Adrenal gland (tissue), 12 donors: Measurements from ENCODE around the gene CRYM. TPM values are rescaled to one million over a fixed set of nuclear protein-coding genes. Genes with fewer than 3 reads are reported as not detected.
A peak's percentile ranks its signal among the peaks of the same experiment; 100 is the strongest.

Experiments
- DNase-seq, 7 donors: peaks; one replicate each; pipeline ENCODE4 v3.0.0-alpha.2; 2019 to 2020
- H3K27ac ChIP-seq, 5 donors: fragments of 200-600 bp; sonication (generic) in 4 of 5; 1 replicate in 3 of 5; 2 replicates in 2 of 5; pipeline versions ENCODE4 v1.5.1 to v1.8.0; 2016 to 2020; ENCODE audit warnings: mild to moderate bottlenecking in 1 of 5
- H3K27me3 ChIP-seq: fragments of 200-600 bp; 2 replicates; pipeline ENCODE4 v1.8.0; 2021
- H3K36me3 ChIP-seq, 2 donors: fragments of 200-600 bp; replicated peaks in 1 of 2; 1 replicate in 1 of 2; 2 replicates in 1 of 2; pipeline versions ENCODE4 v1.5.1 to v1.8.0; 2018 to 2022
- H3K4me1 ChIP-seq, 2 donors: fragments of 200-600 bp; replicated peaks in 1 of 2; 1 replicate in 1 of 2; 2 replicates in 1 of 2; pipeline versions ENCODE4 v1.5.1 to v1.8.0; 2018 to 2021
- H3K4me3 ChIP-seq, 4 donors: fragments of 200-600 bp; sonication (generic) in 3 of 4; one replicate each; pipeline ENCODE4 v1.5.1; 2016 to 2018
- H3K9me3 ChIP-seq, 3 donors: fragments of 200-600 bp; sonication (generic) in 1 of 3; replicated peaks in 1 of 3; 1 replicate in 2 of 3; 2 replicates in 1 of 3; pipeline versions ENCODE4 v1.5.1 to v1.8.0; 2016 to 2021
- CTCF ChIP-seq, 6 experiments: fragments of 450-650 bp in 4 of 6; fragments of 200-600 bp in 2 of 6; sonication (generic) in 1 of 6; IDR thresholded peaks; 1 replicate in 5 of 6; 2 replicates in 1 of 6; pipeline versions ENCODE4 v1.5.1 to v1.8.0; 2016 to 2021; ENCODE audit warnings: antibody characterized with exemption in 6 of 6, mild to moderate bottlenecking in 2 of 6, moderate library complexity in 1 of 6
- POLR2A ChIP-seq, 2 donors: fragments of 450-650 bp; IDR thresholded peaks; one replicate each; pipeline ENCODE4 v1.6.1; 2017; ENCODE audit warnings: antibody characterized with exemption in 2 of 2, mild to moderate bottlenecking in 2 of 2, moderate library complexity in 1 of 2
- WGBS, 4 donors: extraction: QIAGEN DNeasy Blood & Tissue Kit in 2 of 4; methylation state at CpG; one replicate each; pipeline versions ENCODE4 v1.1.5 to v1.1.7; 2013 to 2017; 5-methylcytosine and 5-hydroxymethylcytosine counted together
- intact Hi-C, 2 donors: fragments of 100-400 bp; cut with DNase I; formaldehyde crosslinking; loops; one replicate each; pipeline versions ENCODE4 v1.14.1 to v1.15.0; 2022 to 2023
- polyA plus RNA-seq, 3 donors: library from polyadenylated mRNA; stranded (reverse); fragments of 200-250 nt in 2 of 3; fragments of 350-450 nt in 1 of 3; fragmentation: Illumina TruSeq in 1 of 3; extraction: RNeasy Lipid Tissue Mini Kit (QIAGEN cat#74804) in 1 of 3; gene quantifications; one replicate each; pipeline ENCODE4 v1.2.3, GENCODE V29; 2013 to 2014
- total RNA-seq, 9 donors: library from RNA; depleted of rRNA in 4 of 9; stranded (reverse); fragments of >200 nt in 4 of 9; fragments of 120-200 nt in 1 of 9; fragmentation: NEBNext Ultra II Directional in 1 of 9; extraction: Animal tissue kit (Norgen Biotek cat#: 25700) in 1 of 9; gene quantifications; one replicate each; pipeline versions ENCODE4 v1.1.0 to v1.2.4, GENCODE V29; 2013 to 2023
- donor health status: healthy with polysubstance abuse.
- donor health status: Bipolar disorder and iron deficiency.
- donor health status: DM: yes; HTN: yes; CAD: no.
- donor health status: DM: no; HTN: no; CAD: no.
- donor health status: DM: no; HTN: no; CAD: no.
- donor health status: DM: yes; HTN: yes; CAD: no.

CRYM gene
- total and polyA plus RNA-seq, 12 donors: 0.22 to 0.84 (median 0.49) TPM; not detected in 8

- peaks cover 3 to 14% of the 10 kb centered on the region in 2 donors for H3K4me1 ChIP-seq
Measured at GRCh38 chr16:21281698-21282389, 3.8 kb upstream of the CRYM start.

GRCh38 chr16:21279501-21279900 lies 1.4 kb upstream of the CRYM start:
- TF ChIP-seq POLR2A (IDR thresholded peaks at IDR 0.05): no peak
- TF ChIP-seq CTCF (IDR thresholded peaks at IDR 0.05): no peak
- no peak overlapping the region for H3K4me3 ChIP-seq
- WGBS, 4 donors: 66 to 73% (median 71%) methylated on average over 2 of the region's 2 CpGs

More at GRCh38 chr16:21281698-21282389, 3.8 kb upstream of the CRYM start:
- Histone ChIP-seq H3K27me3 (peaks cover 45% of the 10 kb centered on the region), H3K4me3 (no peak overlapping the region), H3K9me3 (no peaks in the 10 kb centered on the region), H3K27ac (no peak overlapping the region), H3K36me3 (no peaks in the 10 kb centered on the region)
- TF ChIP-seq POLR2A (IDR thresholded peaks at IDR 0.05) (no peak), CTCF (IDR thresholded peaks at IDR 0.05) (no peak)
- intact Hi-C loops: no loop called here
- whole genome bisulfite sequencing, 4 donors: 80 to 88% (median 86%) methylated on average over 7 of the region's 7 CpGs
- DNase-seq: no peak

GRCh38 chr16:21277045-21277926 lies 804 bp downstream of the CRYM start:
- 59 to 67% (median 65%) methylated on average over 11 to 17 of the region's 17 CpGs for WGBS, 4 donors
- H3K27me3 ChIP-seq: peaks cover 22% of the 10 kb centered on the region
- intact Hi-C loops: loop anchor here in 1 of 2 donors (5.0 kb wide), 1 partner anchor 90 kb away; no protein-coding TSS in a partner anchor

More at GRCh38 chr16:21279501-21279900, 1.4 kb upstream of the CRYM start:
- H3K4me1 ChIP-seq: peaks cover 3 to 14% of the 10 kb centered on the region in 2 donors
- no peaks in the 10 kb centered on the region for H3K9me3 ChIP-seq
- H3K27me3 ChIP-seq: peaks cover 40% of the 10 kb centered on the region
- intact Hi-C loops: loop anchor here in 1 of 2 donors (5.0 kb wide), 1 partner anchor 92 kb away; no protein-coding TSS in a partner anchor
- no peak for DNase-seq
- no peak overlapping the region for H3K27ac ChIP-seq
- no peaks in the 10 kb centered on the region for H3K36me3 ChIP-seq

More at GRCh38 chr16:21277045-21277926, 804 bp downstream of the CRYM start:
- Histone ChIP-seq H3K4me3 (peak overlapping the region in 1 of 4 donors; percentile 54), H3K4me1 (peaks cover 3 to 6% of the 10 kb centered on the region in 2 donors), H3K36me3 (no peaks in the 10 kb centered on the region), H3K27ac (no peak overlapping the region), H3K9me3 (no peaks in the 10 kb centered on the region)
- no peak for TF ChIP-seq CTCF (IDR thresholded peaks at IDR 0.05)
- no peak for TF ChIP-seq POLR2A (IDR thresholded peaks at IDR 0.05)
- DNase-seq: no peak
